Thyroid gland (tissue), 4 donors: ENCODE measurements around the gene PSMD11.

ENCODE experiments used
- POLR2A ChIP-seq, 2 donors: fragments of 450-650 bp; IDR thresholded peaks; one replicate each; pipeline ENCODE4 v1.6.1; 2017; ENCODE audit warnings: antibody characterized with exemption in 2 of 2, mild to moderate bottlenecking in 2 of 2, moderate library complexity in 1 of 2
- TF ChIP-seq, protein P1 (sequence below), 6 experiments: fragments of 200-600 bp in 3 of 6; fragments of 450-650 bp in 3 of 6; sonication (generic) in 3 of 6; IDR thresholded peaks; one replicate each; pipeline ENCODE4 v1.5.1; 2016 to 2019; ENCODE audit warnings: antibody characterized with exemption in 6 of 6, mild to moderate bottlenecking in 2 of 6, inconsistent platforms in 1 of 6, moderate library complexity in 1 of 6

DNA sequence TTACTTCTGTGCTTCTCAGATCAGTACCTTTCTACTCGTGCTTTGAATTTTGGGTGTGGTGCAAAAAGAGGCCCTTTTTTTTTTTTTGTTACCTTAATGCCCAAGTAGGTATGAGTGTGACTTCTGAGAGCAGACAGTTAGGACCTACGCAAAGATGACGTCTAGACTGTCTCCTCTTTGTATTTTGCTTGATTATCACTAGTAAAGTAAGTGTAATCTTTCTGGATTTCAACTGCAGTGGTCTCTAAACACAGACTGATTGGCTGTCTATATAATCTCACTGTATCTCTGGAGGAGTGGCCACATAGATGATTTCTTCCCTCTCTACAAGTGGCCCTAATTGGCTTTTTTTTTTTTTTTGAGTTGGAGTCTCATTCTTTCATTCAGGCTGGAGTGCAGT lies 30.9 kb downstream of the PSMD11 start:
- TF ChIP-seq POLR2A (IDR thresholded peaks at IDR 0.05): no peak
- TF ChIP-seq, protein P1, sequence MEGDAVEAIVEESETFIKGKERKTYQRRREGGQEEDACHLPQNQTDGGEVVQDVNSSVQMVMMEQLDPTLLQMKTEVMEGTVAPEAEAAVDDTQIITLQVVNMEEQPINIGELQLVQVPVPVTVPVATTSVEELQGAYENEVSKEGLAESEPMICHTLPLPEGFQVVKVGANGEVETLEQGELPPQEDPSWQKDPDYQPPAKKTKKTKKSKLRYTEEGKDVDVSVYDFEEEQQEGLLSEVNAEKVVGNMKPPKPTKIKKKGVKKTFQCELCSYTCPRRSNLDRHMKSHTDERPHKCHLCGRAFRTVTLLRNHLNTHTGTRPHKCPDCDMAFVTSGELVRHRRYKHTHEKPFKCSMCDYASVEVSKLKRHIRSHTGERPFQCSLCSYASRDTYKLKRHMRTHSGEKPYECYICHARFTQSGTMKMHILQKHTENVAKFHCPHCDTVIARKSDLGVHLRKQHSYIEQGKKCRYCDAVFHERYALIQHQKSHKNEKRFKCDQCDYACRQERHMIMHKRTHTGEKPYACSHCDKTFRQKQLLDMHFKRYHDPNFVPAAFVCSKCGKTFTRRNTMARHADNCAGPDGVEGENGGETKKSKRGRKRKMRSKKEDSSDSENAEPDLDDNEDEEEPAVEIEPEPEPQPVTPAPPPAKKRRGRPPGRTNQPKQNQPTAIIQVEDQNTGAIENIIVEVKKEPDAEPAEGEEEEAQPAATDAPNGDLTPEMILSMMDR (IDR thresholded peaks at IDR 0.05): no peak
